NCI-H774 (cell line): ENCODE measurements around the gene RARB.

Experiments
- DNase-seq: peaks from one replicate; lab custom pipeline; 2025; lab: John Stamatoyannopoulos, UW

RARB gene

DNA sequence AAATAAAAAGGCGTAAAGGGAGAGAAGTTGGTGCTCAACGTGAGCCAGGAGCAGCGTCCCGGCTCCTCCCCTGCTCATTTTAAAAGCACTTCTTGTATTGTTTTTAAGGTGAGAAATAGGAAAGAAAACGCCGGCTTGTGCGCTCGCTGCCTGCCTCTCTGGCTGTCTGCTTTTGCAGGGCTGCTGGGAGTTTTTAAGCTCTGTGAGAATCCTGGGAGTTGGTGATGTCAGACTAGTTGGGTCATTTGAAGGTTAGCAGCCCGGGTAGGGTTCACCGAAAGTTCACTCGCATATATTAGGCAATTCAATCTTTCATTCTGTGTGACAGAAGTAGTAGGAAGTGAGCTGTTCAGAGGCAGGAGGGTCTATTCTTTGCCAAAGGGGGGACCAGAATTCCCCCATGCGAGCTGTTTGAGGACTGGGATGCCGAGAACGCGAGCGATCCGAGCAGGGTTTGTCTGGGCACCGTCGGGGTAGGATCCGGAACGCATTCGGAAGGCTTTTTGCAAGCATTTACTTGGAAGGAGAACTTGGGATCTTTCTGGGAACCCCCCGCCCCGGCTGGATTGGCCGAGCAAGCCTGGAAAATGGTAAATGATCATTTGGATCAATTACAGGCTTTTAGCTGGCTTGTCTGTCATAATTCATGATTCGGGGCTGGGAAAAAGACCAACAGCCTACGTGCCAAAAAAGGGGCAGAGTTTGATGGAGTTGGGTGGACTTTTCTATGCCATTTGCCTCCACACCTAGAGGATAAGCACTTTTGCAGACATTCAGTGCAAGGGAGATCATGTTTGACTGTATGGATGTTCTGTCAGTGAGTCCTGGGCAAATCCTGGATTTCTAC lies at the start of gene RARB:
Gene RARB, plus strand, starts transcription at position 322 of the 847 bp plus-strand sequence. Its CDS starts 469 bp downstream, at position 791.
- peak; percentile 18 for DNase-seq

DNA sequence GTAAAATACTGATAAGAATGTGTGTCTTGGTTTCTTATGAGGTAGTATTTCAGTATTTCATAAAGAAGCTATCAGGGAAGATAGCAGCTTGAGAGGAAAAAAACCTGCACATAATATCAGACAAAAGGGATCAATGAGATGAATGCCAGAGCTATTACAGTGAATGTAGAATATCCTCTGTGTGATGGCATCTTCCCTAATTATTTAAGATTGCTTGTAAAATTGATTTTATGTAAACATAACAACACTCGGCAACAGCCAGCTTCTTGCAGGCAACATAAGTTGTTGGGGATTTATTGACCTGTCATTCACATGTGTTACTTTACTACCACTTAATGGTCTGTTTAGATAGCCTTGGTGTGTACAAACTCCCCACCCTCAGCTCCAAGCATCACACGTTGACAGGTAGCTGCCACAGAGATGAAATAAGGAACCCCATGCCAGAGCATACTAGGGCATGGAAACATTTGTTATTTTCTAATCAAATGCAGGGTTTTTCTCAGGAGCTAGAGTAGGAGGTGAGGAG lies 49.2 kb upstream of the RARB start:
- no peak for DNase-seq

DNA sequence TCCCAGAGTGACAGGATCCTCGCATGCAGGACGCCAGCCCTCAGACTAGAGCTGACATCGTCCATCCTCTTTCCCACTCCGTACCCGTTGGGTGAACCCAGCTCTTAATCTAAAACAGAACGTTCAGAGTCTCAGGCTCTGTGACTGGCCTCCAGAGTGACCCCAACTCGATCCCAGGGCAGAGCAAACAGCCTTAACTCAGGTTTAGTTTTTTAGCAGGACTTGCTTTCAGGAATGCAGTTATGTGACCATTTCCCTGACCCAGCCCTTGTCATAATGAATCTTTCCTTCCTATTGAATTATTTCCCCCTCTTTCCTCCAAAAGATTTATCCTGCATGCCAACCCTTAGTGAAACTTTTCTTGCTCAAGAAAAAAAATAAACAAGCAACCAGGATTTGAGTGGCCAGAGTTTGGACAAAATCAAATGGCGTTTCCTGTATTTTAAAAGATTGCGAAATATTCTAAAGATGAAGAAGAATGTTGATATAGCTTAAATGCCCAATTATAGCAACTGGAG lies 47.8 kb upstream of the RARB start:
- no peak for DNase-seq

DNA sequence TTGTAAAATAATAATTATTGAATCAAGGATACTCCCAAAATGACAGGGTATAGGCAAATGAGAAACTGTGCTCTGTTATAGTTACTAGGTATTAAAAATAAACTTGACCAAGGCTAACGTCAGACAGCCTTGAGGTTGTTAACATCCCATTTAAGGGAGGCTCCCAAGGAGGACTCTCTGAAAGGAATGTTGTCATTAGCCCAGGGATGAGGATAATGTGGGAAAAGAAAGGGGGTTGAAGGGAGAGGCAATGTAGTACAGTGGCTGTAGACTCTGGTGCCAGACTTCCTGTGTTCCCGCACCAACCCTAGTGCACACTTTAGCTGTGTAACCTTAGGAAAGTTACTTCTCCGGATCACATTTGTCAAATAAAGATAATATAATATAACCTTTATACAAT lies 47.0 kb upstream of the RARB start:
- no peak for DNase-seq

DNA sequence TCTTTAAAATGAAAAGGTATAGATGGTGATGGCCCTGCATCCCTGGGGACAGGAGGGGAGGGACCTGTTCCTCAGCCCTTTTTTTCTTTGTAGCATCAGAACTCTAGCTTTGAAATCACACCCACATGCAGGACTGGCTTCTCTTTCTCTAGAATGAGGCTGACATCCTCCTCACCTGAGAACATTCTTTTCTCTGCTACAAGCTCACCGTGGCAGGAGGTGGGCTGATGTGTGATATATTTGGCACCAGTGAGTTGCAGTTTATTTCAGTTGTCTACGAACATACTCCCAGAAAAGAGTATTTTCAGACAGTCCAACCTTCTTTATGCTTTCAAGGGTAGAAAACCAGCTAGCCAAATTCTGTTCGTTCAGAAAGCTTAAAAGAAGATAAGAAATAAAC lies 43.6 kb upstream of the RARB start:
- DNase-seq = no peak

DNA sequence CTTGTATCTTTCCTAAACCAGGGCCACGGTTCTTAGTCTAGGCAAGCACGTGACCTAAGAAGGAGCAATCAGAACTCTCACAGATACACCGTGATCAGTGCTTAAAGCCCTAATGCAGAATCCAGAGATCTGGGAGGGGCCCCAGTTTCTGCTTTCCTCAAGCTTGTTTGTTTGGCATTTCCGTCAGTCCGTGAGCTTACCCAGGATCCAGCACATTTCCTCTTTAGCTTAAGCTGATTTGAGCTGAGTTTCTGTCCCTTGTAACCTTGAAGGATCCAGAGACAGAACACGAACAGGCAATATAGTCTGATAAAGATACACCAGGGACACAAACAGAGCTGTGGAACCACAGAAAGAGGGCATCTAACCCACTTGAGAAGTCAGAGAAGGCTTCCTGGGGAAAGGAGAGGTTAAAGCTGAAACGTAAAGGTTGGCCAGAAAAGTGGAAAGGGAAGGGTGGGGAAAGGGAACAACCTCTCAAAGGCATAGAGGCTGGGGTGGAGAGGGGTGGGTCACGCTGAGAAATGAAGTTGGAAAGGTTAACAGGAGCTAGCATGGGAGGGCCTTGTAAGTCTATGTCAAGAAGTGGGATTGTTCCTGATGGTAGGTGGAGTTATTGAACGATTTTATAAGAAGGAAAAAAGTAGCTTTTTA lies 42.1 kb upstream of the RARB start:
- no peak for DNase-seq

DNA sequence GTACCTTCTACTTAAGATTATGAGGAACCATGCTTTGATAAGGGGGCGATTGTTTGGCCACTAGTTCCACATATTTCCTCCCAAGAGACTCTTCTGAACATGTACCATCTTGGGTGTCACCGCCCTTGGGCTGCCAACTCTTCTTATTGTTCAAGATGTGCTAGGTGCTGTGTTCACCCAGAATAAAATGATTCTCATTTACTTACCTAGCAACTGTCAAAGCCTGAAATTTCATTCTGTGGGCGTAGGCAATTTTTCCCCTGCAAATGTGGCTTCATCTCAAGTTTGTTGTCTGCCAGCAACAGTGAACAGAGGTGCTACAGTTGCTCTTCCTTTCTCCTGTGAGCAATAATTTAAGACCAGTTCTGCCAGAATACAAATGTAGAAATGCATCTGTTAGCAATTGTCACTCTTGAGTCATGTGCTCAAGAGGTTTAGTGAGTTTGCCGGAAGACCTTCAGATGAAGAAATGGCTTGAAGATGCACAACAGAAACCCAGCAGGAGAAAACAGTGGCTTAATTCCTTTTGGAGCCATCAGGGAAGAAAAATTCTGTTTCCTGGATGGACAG lies 41.3 kb upstream of the RARB start:
- no peak for DNase-seq

DNA sequence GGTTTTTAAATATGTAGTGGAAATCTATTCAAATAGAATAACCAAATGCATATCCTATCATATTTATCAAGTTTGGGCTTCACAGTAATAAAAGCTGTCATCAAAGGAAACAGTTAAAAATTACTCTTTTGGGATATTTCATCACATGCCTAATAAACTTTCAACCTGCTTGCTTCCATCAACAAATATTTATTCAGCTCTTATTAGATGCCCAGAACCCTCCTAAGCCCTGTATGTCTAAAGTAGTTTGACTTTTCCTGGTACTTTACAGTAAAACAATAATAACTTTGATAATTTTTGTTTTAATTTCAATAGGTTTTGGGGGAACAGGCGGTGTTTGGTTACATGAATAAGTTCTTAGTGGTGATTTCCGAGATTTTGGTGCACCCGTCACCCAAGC lies 37.5 kb upstream of the RARB start:
- DNase-seq = no peak

DNA sequence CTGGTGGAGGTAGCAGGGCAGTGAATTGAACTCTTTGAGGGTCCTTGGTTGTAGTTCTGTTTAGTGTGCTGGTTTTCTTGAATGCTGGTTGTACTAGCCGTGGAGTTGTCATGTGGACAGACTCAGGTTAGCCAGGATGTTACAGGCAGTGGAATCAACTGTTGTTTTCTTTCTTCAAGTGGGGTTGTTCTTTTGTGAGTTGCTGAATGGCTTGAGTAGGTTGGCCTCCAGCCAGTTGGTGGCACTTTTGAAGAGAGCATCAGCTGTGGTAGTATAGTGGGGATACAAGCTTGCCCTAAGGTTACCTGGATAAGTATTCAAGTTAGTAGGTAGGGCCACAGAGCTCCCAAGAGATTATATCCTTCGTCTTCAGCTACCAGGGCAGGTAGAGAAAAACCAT lies 31.8 kb upstream of the RARB start:
- DNase-seq = no peak

DNA sequence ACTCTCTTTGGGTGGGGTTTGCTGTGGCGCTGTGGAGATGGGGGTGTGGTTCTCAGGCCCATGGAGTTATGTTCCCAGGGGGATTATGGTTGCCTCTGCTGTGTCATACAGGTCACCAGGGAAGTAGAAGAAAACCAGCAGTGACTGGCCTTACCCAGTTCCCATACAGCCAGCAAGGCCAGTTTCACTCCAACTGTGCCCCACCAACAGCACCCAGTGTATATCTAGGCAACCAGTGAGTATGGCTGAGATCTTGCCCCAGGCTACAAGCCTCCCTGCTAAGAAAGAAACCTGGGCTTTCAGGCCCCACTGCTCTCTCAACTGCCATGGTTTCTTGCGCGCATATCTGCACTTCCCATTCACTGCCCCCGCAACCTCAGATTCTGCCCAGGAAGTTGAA lies 31.4 kb upstream of the RARB start:
- no peak for DNase-seq

DNA sequence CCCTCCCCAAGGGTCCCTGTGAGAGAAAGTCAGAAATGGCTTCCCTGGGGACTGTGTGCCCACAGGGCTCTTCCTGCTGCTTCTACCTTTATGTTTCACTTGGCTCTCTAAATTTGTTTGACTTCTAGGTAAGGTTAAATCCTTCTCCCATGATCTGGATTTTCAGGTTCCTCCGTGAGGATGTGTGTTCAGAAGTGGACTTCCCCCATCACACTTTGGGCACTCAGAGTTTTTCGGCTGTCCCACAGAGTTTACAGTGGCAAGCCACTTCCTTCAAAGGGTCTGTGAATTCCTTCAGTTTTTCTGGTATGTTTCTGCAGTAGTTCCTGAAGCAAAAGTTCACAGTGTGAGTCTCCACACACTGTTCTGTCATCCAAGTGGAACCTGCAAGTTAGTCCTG lies 30.9 kb upstream of the RARB start:
- no peak for DNase-seq

DNA sequence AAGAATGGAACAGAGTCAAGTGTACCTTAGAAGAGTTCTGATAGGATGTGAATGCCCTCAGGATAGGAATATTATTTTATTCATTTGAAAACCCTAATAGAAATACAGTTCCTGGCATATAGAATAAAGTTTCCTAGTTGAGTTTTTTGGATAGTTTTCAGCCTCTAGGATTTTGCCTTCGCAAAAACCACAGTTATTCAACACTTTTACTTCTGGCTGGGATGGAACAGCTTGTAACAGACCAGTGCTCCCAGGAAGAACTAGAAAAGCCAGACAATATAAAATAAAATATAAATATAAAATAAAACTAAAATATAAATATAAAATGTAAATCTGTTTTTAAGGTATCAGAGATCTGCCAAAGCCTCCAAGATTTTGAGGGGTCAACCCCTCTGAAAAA lies 27.5 kb upstream of the RARB start:
- DNase-seq = no peak

DNA sequence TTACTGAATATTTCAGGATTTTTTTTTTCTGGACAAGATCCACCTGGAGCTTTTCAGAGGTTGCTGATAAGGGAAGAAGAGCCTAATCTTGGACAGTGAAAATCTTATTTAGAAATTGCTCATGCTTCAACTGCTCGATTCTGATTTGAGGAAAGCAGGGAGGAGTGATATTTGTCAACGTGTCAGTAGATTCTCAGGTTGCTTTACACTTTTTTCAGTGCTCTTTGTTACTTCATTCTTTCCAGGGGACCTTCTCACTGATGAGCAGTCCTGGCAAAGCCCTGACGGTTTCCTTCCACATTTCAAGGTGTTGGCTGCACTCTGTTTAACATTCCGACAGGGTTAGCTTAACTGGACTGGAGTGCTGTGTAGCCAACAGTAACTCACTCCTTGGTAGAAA lies 24.1 kb upstream of the RARB start:
- DNase-seq = no peak

DNA sequence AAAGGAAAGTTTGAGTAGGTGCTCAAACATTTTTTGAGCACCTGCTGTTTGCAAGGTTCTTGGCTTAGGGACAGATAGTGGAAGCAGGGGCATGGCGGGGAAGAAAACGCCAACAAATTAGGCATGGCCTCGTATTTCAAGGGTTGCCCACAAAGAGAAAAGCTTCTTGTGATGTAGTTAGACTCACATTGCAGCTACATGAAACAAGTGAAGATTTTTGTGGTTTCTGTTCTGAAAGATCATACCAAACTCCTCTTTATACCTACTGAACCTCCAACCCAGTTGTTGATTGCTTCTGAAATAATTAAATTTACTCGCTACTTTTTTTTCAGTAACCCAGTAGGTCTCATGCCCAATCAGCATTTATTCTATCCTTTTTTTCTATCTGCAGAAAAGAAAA lies 23.5 kb upstream of the RARB start:
- no peak for DNase-seq

DNA sequence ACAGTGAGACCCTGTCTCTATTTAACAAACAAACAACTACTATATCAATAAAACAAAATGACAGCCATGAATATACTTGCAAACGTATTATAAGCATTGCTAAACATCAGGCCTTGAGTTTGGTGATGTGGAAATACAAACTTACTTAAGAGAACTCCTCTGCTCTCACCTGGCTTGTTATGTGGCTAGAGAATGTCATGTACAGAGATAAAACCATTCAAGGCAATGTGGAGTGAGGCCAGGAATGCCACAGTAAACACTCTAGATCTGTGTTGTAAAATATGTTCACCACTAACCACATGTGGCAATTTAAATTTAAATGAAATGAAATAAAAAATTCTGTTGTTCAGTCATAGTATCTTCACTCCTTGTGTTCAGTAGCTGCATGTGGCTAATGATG lies 22.7 kb upstream of the RARB start:
- no peak for DNase-seq

DNA sequence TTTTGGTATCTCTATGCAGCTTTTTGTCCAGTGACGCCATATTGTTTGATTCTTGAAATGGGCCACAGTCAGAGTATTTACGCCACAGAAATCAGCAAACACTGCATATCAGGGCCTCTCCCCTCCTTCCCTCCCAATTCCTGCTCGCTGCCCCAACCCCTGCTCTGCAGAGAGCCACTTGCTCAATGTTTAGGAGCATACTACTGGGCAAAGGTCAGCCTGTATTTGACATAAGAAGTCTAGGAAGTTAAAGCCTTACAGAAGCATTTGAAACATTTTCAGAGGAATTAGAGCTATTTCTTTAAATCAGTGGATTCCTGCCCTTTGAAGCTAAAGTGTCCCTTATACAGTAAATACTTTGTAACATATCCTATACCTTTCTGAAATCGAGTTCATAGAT lies 17.4 kb upstream of the RARB start:
- DNase-seq = no peak

DNA sequence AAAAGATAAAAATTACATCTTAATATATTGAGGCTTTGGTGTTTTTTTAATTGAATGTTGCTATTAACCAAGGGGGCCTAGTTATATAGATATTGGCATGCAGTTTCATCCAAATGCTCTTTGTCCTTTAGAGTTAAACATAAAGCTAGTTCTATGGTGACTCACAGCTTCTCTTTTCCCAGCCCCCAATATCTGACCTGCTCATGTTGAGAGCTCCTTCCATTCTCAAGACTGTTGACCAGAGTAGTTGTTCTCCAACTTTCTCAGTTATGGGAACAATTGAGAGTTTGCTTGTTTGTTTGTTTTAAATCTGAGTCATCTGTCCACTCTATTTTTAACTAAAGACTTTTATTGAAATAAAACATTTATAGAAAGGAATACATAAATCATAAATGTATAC lies 15.8 kb upstream of the RARB start:
- DNase-seq = no peak

DNA sequence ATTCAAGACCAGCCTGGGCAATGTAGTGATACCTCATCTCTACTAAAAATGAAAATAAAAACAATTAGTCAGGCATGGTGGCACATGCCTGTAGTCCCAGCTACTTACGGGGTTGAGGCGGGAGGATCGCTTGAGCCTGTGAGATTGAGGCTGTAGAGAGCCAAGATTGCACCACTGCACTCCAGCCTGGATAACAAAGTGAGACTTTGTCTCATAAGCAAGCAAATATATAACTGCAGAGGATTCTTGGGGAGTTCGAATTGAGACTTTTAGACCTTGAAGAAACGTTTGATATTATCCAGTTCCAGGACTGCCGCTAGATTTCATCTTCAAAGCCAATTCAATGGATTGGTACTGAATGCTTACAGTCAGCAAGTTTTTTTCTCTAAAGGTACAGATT lies 11.9 kb upstream of the RARB start:
- no peak for DNase-seq

DNA sequence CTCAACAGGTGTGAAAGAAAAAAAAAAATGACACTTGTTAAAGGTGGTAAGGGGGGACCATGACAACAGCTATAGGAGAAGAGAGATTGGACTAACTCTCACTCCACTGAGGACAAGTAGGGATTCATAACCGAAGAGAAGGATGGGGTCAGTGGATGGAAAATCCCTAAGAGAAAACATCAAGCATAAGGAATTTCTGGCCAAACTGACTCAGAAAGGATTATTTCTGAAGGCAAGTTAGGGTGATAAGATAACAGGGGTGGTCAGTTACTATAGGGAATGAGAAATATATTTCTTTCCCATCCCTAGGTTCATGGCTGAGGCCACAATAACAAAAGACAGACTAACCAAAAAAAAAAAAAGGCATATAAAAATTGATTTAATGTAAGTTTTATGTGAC lies 9.5 kb upstream of the RARB start:
- no peak for DNase-seq

DNA sequence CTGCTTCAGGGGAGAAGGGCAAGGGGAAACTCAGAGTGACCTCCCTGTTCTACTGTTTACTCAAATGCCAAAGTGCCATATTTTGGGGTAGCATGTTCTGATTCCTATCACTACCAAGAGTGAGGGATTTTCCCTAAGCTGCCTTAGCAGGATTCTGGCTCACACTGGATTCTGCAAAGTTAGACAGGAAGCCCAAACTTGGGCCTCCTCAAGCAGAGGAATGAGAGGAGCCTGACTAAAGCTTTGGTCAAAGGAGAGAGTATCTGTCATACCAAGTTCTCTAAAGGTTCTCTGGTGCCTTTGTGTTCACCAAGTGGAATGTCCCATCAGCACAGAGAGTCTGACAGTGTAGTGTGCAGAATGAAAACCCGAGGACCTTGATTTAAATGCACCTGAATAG lies 8.8 kb upstream of the RARB start:
- DNase-seq = no peak

DNA sequence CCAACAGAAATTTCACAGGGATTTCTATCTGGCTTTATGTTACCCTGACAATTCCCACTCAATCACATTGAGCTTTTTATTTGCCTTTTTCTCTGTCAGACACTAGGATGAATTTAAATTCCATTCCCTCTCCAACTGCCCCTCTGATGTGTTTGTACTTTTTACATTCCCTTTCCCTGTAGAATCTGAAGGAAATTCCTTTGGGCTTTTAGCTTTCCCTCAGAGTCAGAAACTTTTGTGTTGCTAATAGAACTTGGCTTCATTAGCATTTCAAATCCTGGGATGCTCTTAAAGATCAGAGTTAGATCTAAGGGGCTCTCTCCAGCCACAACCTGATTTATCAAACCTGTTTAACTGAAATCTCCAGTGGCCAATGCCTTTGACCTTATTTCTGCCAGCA lies 7.9 kb upstream of the RARB start:
- no peak for DNase-seq

DNA sequence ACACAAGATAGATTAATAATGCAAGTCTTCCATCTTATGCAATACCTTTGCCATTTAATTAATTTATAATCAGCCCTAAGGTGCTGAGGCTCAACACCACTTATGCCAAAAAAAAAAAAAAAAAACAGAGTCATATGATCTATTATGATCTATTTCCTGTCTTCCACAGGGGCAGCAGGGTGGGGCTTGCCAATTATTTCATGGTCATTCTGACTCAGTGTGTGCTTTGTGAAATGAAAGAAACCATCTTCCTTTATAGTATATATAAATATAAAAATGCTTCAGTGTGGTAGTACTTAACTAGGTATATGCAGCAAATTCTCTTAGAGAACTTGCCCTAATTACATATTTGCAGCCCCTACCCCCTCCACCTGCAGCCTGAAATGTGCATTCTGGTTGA lies 7.2 kb upstream of the RARB start:
- no peak for DNase-seq

DNA sequence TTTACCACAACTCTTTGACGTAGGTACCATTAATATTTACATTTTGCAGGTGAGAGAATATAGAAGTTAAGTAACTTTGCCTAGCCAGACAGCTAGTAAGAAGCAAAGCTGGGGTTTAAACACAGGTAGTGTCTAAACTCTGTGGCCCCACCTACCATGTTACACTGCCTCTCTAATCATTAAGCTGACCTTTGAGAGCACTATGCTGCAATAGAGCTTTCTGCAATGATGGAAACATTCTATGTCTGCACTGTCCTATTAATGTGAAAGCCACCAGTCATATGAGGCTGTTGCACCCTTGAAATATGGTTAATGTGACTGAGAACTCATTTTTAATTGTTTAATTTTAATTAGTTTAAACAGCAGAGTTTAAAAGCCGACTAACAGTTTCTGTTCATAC lies 6.3 kb upstream of the RARB start:
- no peak for DNase-seq
